8988T (cell line): ENCODE results near the gene TAS2R39.

Experiments used
- DNase-seq: peaks from one replicate; pipeline ENCODE4 v3.0.0; 2011

TAS2R39 gene

GRCh38 chr7:143216686-143217085 is 33.5 kb downstream of the TAS2R39 start:
- no peak for DNase-seq

GRCh38 chr7:143217806-143218205 is 34.6 kb downstream of the TAS2R39 start:
- no peak for DNase-seq

- DNase-seq: no peak
These were observed 38.1 kb downstream of the TAS2R39 start for GRCh38 chr7:143221286-143221685.

GRCh38 chr7:143221737-143222136 is 38.5 kb downstream of the TAS2R39 start, which contains the start of gene TAS2R40:
Gene TAS2R40 (plus strand): TSS chr7:143222037. CDS start chr7:143222079, 42 bp downstream.
- no peak for DNase-seq

- DNase-seq: no peak
These were observed 39.6 kb downstream of the TAS2R39 start for GRCh38 chr7:143222782-143223181.

- no peak for DNase-seq
These were observed 40.6 kb downstream of the TAS2R39 start for GRCh38 chr7:143223784-143224183.

GRCh38 chr7:143225047-143225446 is 41.8 kb downstream of the TAS2R39 start:
- no peak for DNase-seq

- no peak for DNase-seq
These were observed 44.6 kb downstream of the TAS2R39 start for GRCh38 chr7:143227806-143228205.

- no peak for DNase-seq
These were observed 46.0 kb downstream of the TAS2R39 start for GRCh38 chr7:143229054-143229790.

GRCh38 chr7:143230602-143231457 is 47.6 kb downstream of the TAS2R39 start:
- no peak for DNase-seq
